ENCODE measurements around the gene SACS. TPM values are rescaled to one million over a fixed set of nuclear protein-coding genes. Genes with fewer than 3 reads are reported as not detected.

SACS gene
- total and polyA plus RNA-seq, 4 donors = 0.50 to 7.2 (median 2.9) TPM

DNA sequence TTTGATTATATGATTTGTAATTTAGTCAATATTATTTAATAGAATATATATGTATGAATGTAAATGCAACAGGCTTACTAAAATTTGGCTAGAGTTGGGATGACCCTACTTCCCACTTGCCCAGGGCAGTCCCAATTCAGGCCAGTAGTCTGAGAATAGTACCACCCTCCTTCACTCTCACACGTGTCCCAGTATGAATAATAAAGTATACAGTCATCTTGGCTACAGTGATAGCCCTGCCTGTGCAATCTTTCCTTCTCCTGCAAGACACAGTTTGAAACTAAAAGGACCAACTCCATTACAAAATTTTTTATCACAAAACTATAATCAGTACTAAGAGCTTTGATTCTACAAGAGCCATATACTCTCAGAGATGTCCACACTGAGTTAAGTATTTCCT, 76.2 kb downstream of the SACS start:
- Histone ChIP-seq H3K9ac (ENCODE audit: low read depth in 1 of 2, low read length in 2 of 2) (no peak overlapping the region), H3K36me3 (ENCODE audit: control insufficient read depth in 4 of 4, insufficient read depth in 3 of 4, low read depth in 1 of 4, low read length in 3 of 4) (peaks cover 2 to 6% (median 4%) of the 10 kb centered on the region in 4 donors), H3K27me3 (ENCODE audit: control insufficient read depth in 4 of 4, insufficient read depth in 4 of 4, low read length in 3 of 4) (no peaks in the 10 kb centered on the region), H3K27ac (ENCODE audit: low read depth in 1 of 2, low read length in 2 of 2) (no peak overlapping the region), H3K9me3 (ENCODE audit: control insufficient read depth in 4 of 4, low read length in 3 of 4) (no peaks in the 10 kb centered on the region), H3K4me3 (ENCODE audit: low read depth in 1 of 3, low read length in 3 of 3) (no peak overlapping the region), H3K4me1 (ENCODE audit: control insufficient read depth in 4 of 4, insufficient read depth in 4 of 4, low read length in 3 of 4) (no peaks in the 10 kb centered on the region)
- TF ChIP-seq RAD21 (IDR thresholded peaks at IDR 0.05) (no peak), TAF1 (conservative IDR thresholded peaks at IDR 0.05) (no peak), SP1 (IDR thresholded peaks at IDR 0.05) (no peak), FOXA1 (IDR thresholded peaks at IDR 0.05) (no peak), EGR1 (IDR thresholded peaks at IDR 0.05; ENCODE audit: low read depth in 2 of 2) (no peak), JUND (IDR thresholded peaks at IDR 0.05) (no peak), HNF4A (conservative IDR thresholded peaks at IDR 0.05) (no peak), GABPA (IDR thresholded peaks at IDR 0.05 in 1 of 2, conservative IDR thresholded peaks at IDR 0.05 in 1 of 2) (no peak), FOXA2 (IDR thresholded peaks at IDR 0.05) (no peak), HNF4G (IDR thresholded peaks at IDR 0.05) (no peak), NR2F2 (IDR thresholded peaks at IDR 0.05) (no peak)
- TF ChIP-seq, protein P1, sequence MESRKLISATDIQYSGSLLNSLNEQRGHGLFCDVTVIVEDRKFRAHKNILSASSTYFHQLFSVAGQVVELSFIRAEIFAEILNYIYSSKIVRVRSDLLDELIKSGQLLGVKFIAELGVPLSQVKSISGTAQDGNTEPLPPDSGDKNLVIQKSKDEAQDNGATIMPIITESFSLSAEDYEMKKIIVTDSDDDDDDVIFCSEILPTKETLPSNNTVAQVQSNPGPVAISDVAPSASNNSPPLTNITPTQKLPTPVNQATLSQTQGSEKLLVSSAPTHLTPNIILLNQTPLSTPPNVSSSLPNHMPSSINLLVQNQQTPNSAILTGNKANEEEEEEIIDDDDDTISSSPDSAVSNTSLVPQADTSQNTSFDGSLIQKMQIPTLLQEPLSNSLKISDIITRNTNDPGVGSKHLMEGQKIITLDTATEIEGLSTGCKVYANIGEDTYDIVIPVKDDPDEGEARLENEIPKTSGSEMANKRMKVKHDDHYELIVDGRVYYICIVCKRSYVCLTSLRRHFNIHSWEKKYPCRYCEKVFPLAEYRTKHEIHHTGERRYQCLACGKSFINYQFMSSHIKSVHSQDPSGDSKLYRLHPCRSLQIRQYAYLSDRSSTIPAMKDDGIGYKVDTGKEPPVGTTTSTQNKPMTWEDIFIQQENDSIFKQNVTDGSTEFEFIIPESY (IDR thresholded peaks at IDR 0.05) = no peak
- TF ChIP-seq, protein P2, sequence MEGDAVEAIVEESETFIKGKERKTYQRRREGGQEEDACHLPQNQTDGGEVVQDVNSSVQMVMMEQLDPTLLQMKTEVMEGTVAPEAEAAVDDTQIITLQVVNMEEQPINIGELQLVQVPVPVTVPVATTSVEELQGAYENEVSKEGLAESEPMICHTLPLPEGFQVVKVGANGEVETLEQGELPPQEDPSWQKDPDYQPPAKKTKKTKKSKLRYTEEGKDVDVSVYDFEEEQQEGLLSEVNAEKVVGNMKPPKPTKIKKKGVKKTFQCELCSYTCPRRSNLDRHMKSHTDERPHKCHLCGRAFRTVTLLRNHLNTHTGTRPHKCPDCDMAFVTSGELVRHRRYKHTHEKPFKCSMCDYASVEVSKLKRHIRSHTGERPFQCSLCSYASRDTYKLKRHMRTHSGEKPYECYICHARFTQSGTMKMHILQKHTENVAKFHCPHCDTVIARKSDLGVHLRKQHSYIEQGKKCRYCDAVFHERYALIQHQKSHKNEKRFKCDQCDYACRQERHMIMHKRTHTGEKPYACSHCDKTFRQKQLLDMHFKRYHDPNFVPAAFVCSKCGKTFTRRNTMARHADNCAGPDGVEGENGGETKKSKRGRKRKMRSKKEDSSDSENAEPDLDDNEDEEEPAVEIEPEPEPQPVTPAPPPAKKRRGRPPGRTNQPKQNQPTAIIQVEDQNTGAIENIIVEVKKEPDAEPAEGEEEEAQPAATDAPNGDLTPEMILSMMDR (IDR thresholded peaks at IDR 0.05; ENCODE audit: low read depth, low read length, missing input control) = no peak
- TF ChIP-seq, protein P3, sequence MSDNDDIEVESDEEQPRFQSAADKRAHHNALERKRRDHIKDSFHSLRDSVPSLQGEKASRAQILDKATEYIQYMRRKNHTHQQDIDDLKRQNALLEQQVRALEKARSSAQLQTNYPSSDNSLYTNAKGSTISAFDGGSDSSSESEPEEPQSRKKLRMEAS (IDR thresholded peaks at IDR 0.05) = no peak
- 92% methylated on average over 1 of the region's 1 CpG for WGBS
- no peak for DNase-seq (ENCODE audit: low spot score)

DNA sequence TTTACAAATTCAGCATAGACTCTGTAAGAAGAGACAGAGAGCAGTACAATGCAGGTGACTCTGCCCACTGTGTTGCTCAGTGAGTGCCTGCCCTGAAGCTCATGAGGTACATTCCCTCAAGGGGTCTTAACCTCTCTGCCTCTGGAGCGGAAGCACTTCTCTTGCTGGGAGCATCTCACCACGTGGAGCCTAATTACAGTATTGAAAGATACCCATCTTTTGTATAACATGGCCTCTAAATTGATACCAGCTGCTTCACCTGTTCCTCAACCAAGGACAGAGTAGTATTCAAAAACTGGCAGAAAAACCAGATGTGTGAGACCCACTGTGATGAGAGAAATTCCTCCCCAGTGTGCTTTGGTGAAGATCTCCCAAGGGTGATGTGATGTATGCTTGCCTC, 77.1 kb downstream of the SACS start:
- Histone ChIP-seq H3K9ac (ENCODE audit: low read depth in 1 of 2, low read length in 2 of 2) (no peak overlapping the region), H3K9me3 (ENCODE audit: control insufficient read depth in 4 of 4, low read length in 3 of 4) (no peaks in the 10 kb centered on the region), H3K4me3 (ENCODE audit: low read depth in 1 of 3, low read length in 3 of 3) (no peak overlapping the region), H3K4me1 (ENCODE audit: control insufficient read depth in 4 of 4, insufficient read depth in 4 of 4, low read length in 3 of 4) (no peaks in the 10 kb centered on the region), H3K27ac (ENCODE audit: low read depth in 1 of 2, low read length in 2 of 2) (no peak overlapping the region), H3K36me3 (ENCODE audit: control insufficient read depth in 4 of 4, insufficient read depth in 3 of 4, low read depth in 1 of 4, low read length in 3 of 4) (peaks cover 2 to 6% (median 4%) of the 10 kb centered on the region in 4 donors), H3K27me3 (ENCODE audit: control insufficient read depth in 4 of 4, insufficient read depth in 4 of 4, low read length in 3 of 4) (no peaks in the 10 kb centered on the region)
- 88% methylated on average over 2 of the region's 2 CpGs for WGBS
- no peak for DNase-seq (ENCODE audit: low spot score)
- TF ChIP-seq YY1 (IDR thresholded peaks at IDR 0.05) = no peak
- TF ChIP-seq, protein P4, sequence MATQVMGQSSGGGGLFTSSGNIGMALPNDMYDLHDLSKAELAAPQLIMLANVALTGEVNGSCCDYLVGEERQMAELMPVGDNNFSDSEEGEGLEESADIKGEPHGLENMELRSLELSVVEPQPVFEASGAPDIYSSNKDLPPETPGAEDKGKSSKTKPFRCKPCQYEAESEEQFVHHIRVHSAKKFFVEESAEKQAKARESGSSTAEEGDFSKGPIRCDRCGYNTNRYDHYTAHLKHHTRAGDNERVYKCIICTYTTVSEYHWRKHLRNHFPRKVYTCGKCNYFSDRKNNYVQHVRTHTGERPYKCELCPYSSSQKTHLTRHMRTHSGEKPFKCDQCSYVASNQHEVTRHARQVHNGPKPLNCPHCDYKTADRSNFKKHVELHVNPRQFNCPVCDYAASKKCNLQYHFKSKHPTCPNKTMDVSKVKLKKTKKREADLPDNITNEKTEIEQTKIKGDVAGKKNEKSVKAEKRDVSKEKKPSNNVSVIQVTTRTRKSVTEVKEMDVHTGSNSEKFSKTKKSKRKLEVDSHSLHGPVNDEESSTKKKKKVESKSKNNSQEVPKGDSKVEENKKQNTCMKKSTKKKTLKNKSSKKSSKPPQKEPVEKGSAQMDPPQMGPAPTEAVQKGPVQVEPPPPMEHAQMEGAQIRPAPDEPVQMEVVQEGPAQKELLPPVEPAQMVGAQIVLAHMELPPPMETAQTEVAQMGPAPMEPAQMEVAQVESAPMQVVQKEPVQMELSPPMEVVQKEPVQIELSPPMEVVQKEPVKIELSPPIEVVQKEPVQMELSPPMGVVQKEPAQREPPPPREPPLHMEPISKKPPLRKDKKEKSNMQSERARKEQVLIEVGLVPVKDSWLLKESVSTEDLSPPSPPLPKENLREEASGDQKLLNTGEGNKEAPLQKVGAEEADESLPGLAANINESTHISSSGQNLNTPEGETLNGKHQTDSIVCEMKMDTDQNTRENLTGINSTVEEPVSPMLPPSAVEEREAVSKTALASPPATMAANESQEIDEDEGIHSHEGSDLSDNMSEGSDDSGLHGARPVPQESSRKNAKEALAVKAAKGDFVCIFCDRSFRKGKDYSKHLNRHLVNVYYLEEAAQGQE (IDR thresholded peaks at IDR 0.05) = no peak
- no peak for TF ChIP-seq EGR1 (IDR thresholded peaks at IDR 0.05; ENCODE audit: low read depth in 2 of 2)
- TF ChIP-seq RXRA (IDR thresholded peaks at IDR 0.05) = no peak
- no peak for TF ChIP-seq FOXA2 (IDR thresholded peaks at IDR 0.05)
- TF ChIP-seq SP1 (IDR thresholded peaks at IDR 0.05) = no peak
- no peak for TF ChIP-seq FOXA1 (IDR thresholded peaks at IDR 0.05)

Data from liver (tissue), 9 donors.